HepG2 (cell line): ENCODE results near the gene MKX. TPM values are rescaled to one million over a fixed set of nuclear protein-coding genes. Genes with fewer than 3 reads are reported as not detected.

Source experiments
- ATAC-seq: fragments of 200-7000 bp; cut with Tn5 transposase; 3 replicates; pipeline ENCODE4 v1.9.1; 2020; ENCODE audit warnings: mild to moderate bottlenecking, moderate library complexity
- BruUV-seq: library from RNA; stranded (reverse); fragments of 400-500 nt; replicated peaks from 2 replicates; lab custom pipeline; 2021; lab: Mats Ljungman, UMichigan
- CTCF ChIA-PET: fragments of 300-600 bp; formaldehyde crosslinking; extraction: SDS; loops from one replicate; lab custom pipeline; 2021; ENCODE audit warnings: low total read pairs, inconsistent platforms, low intra/inter-chr PET ratio; lab: Yijun Ruan, JAX
- POLR2A ChIA-PET: fragments of 350-600 bp; sonication (Branson Sonifier 250); formaldehyde crosslinking; loops from one replicate; lab custom pipeline; 2020; ENCODE audit warnings: antibody characterized with exemption, inconsistent platforms; lab: Yijun Ruan, JAX
- DNase-seq: peaks from one replicate; pipeline ENCODE4 v3.0.0-alpha.2; 2015; ENCODE audit warnings: low spot score
- FAIRE-seq: peaks from 3 replicates; lab custom pipeline; 2011; peaks lifted over from hg19 to GRCh38; lab: Jason Lieb, UNC
- H2AFZ ChIP-seq: one replicate; pipeline ENCODE4 v1.6.1; 2011; ENCODE audit warnings: low read length, inconsistent platforms
- H3K27ac ChIP-seq: fragments of 300-600 bp; 3 replicates; pipeline ENCODE4 v1.8.0; 2011; ENCODE audit warnings: mixed run types, mild to moderate bottlenecking, mixed read lengths, low read length, inconsistent platforms; ENCODE audit not compliant: insufficient read depth; ENCODE audit errors: extremely low read length
- H3K27me3 ChIP-seq, 2 experiments: fragments of 200-600 bp in 1 of 2; 2 replicates in 1 of 2; 3 replicates in 1 of 2; pipeline versions ENCODE4 v1.6.0 to v1.8.0; 2011; ENCODE audit warnings: low read length in 2 of 2, mild to moderate bottlenecking in 2 of 2, moderate library complexity in 2 of 2, inconsistent platforms in 1 of 2; ENCODE audit not compliant: insufficient read depth in 2 of 2, control insufficient read depth in 1 of 2
- H3K36me3 ChIP-seq, 2 experiments: fragments of 200-600 bp in 1 of 2; replicated peaks in 1 of 2; 2 replicates in 1 of 2; 3 replicates in 1 of 2; pipeline versions ENCODE4 v1.5.1 to v1.8.0; 2011; ENCODE audit warnings: low read length in 2 of 2, inconsistent platforms in 1 of 2; ENCODE audit not compliant: insufficient read depth in 2 of 2, control insufficient read depth in 1 of 2
- H3K4me1 ChIP-seq: 2 replicates; pipeline ENCODE4 v1.5.1; 2012; ENCODE audit warnings: low read length, inconsistent platforms; ENCODE audit not compliant: insufficient read depth
- H3K4me2 ChIP-seq: 2 replicates; pipeline ENCODE4 v1.6.0; 2011; ENCODE audit warnings: low read depth, low read length, inconsistent platforms
- H3K4me3 ChIP-seq, 3 experiments: fragments of 200-600 bp in 1 of 3; sonication (generic), shearing (Covaris generic) in 1 of 3; replicated peaks in 1 of 3; 2 replicates each; pipeline ENCODE4 v1.5.1; 2011 to 2016; ENCODE audit warnings: low read length in 3 of 3, inconsistent platforms in 2 of 3, low read depth in 2 of 3, mild to moderate bottlenecking in 2 of 3, control low read depth in 1 of 3, mixed read lengths in 1 of 3; ENCODE audit not compliant: insufficient read depth in 1 of 3
- H3K79me2 ChIP-seq: one replicate; pipeline ENCODE4 v1.6.1; 2011; ENCODE audit warnings: low read length, inconsistent platforms; ENCODE audit not compliant: insufficient read depth
- H3K9ac ChIP-seq: 2 replicates; pipeline ENCODE4 v1.6.0; 2011; ENCODE audit warnings: mild to moderate bottlenecking, low read depth, low read length, inconsistent platforms; ENCODE audit not compliant: insufficient read depth
- H3K9me3 ChIP-seq: 2 replicates; pipeline ENCODE4 v1.5.1; 2012; ENCODE audit warnings: mild to moderate bottlenecking, low read length
- H4K20me1 ChIP-seq: 2 replicates; pipeline ENCODE4 v1.6.0; 2011; ENCODE audit warnings: inconsistent platforms, mild to moderate bottlenecking, low read length, moderate library complexity; ENCODE audit not compliant: insufficient read depth
- BORCS8-MEF2B ChIP-seq: sonication (generic); formaldehyde crosslinking; IDR thresholded peaks from 2 replicates; pipeline ENCODE4 v1.8.0; 2022; ENCODE audit warnings: mild to moderate bottlenecking, missing genetic modification reagents
- CCDC6 ChIP-seq: sonication (generic); formaldehyde crosslinking; IDR thresholded peaks from 2 replicates; pipeline ENCODE4 v1.8.1; 2022; ENCODE audit warnings: mild to moderate bottlenecking, missing genetic modification reagents, moderate library complexity
- FOXA3 ChIP-seq: IDR thresholded peaks from 2 replicates; pipeline ENCODE4 v1.6.1; 2016; ENCODE audit warnings: missing genetic modification reagents, missing compliant biosample characterization
- PCBP1 ChIP-seq: fragments of 200-400 bp; formaldehyde crosslinking; IDR thresholded peaks from 2 replicates; pipeline ENCODE4 v1.6.1; 2017; ENCODE audit warnings: mild to moderate bottlenecking, low read depth, low read length, borderline replicate concordance
- POGK ChIP-seq: sonication (generic); formaldehyde crosslinking; conservative IDR thresholded peaks from 2 replicates; pipeline ENCODE4 v1.8.0; 2022; ENCODE audit warnings: mild to moderate bottlenecking, moderate library complexity, missing genetic modification reagents
- RNF219 ChIP-seq: sonication (generic); formaldehyde crosslinking; IDR thresholded peaks from 2 replicates; pipeline ENCODE4 v1.5.0; 2020; ENCODE audit warnings: mild to moderate bottlenecking, missing genetic modification reagents
- YY1 ChIP-seq: IDR thresholded peaks from 2 replicates; pipeline ENCODE4 v1.6.1; 2011; ENCODE audit warnings: low read length, low read depth, moderate library complexity, mild to moderate bottlenecking; ENCODE audit not compliant: insufficient read depth, insufficient replicate concordance
- ZNF20 ChIP-seq: sonication (generic); formaldehyde crosslinking; IDR thresholded peaks from 2 replicates; pipeline ENCODE4 v1.4.0; 2020; ENCODE audit warnings: mild to moderate bottlenecking, moderate library complexity, missing genetic modification reagents
- ZNF713 ChIP-seq: sonication (generic); formaldehyde crosslinking; IDR thresholded peaks from 2 replicates; pipeline ENCODE4 v1.4.0; 2020; ENCODE audit warnings: mild to moderate bottlenecking, missing genetic modification reagents
- ZNF780A ChIP-seq: sonication (generic); formaldehyde crosslinking; IDR thresholded peaks from 2 replicates; pipeline ENCODE4 v1.8.0; 2022; ENCODE audit warnings: mild to moderate bottlenecking, missing genetic modification reagents, moderate library complexity
- WGBS: methylation state at CpG from one replicate; pipeline ENCODE4 v1.1.6; 2017; ENCODE audit warnings: low lambda C conversion rate; 5-methylcytosine and 5-hydroxymethylcytosine counted together
- in situ Hi-C: cut with HindIII; loops from 2 replicates; pipeline ENCODE4 v1.10.0; 2017; ENCODE audit warnings: low pct_unique_long_range_greater_than_20kb; ENCODE audit not compliant: extremely low pct_ligation_motif_present
- intact Hi-C: fragments of 100-400 bp; cut with micrococcal nuclease; formaldehyde crosslinking; loops from one replicate; pipeline ENCODE4 v1.10.0; 2022; ENCODE audit not compliant: unreplicated experiment
- polyA plus RNA-seq, 8 experiments: library from polyadenylated mRNA; depleted of rRNA in 3 of 8; stranded (reverse) in 7 of 8; unstranded in 1 of 8; fragments of >200 nt; fragmentation: Illumina TruSeq in 4 of 8; extraction: Trizol in 4 of 8; gene quantifications; 2 replicates each; pipeline versions ENCODE4 v1.2.1 to v1.2.3, GENCODE V29; 2011 to 2016; ENCODE audit warnings: low read depth in 4 of 8, missing spikeins in 1 of 8, mixed read lengths in 1 of 8; ENCODE audit not compliant: insufficient read depth in 1 of 8
- total RNA-seq, 5 experiments: library from RNA; depleted of rRNA; stranded (reverse); fragments of >200 nt; fragmentation: Illumina TruSeq; extraction: Trizol; gene quantifications; 2 replicates each; pipeline ENCODE4 v1.2.3, GENCODE V29; 2016; ENCODE audit warnings: low read depth in 1 of 5
- TF ChIP-seq, protein P1 (sequence below): sonication (generic); formaldehyde crosslinking; IDR thresholded peaks from 2 replicates; pipeline ENCODE4 v1.5.0; 2020; ENCODE audit warnings: missing genetic modification reagents
- TF ChIP-seq, protein P2 (sequence below): sonication (generic); formaldehyde crosslinking; IDR thresholded peaks from 2 replicates; pipeline ENCODE4 v1.4.0; 2020; ENCODE audit warnings: missing genetic modification reagents, borderline replicate concordance

MKX gene
- total and polyA plus RNA-seq, 2 of the 13 experiments (the other 11 are each of a cell fraction or from before 2014, with no cell fraction given), result not detected

- ATAC-seq (no peak), FAIRE-seq (no peak)
- 54% methylated on average over 14 of the region's 14 CpGs for WGBS
Observed at GRCh38 chr10:27680691-27681605, 64.7 kb downstream of the MKX start.

More at GRCh38 chr10:27680691-27681605, 64.7 kb downstream of the MKX start:
- no peak overlapping the region for H3K4me3 ChIP-seq
- no peaks in the 10 kb centered on the region for H3K9me3 ChIP-seq
- no peaks in the 10 kb centered on the region for H3K79me2 ChIP-seq
- ChIA-PET POLR2A (no interaction called here), CTCF (no interaction called here)
- no peak overlapping the region for H2AFZ ChIP-seq
- no peak overlapping the region for H3K9ac ChIP-seq
- no peaks in the 10 kb centered on the region for H3K4me1 ChIP-seq
- in situ Hi-C loops (no loop called here), intact Hi-C loops (no loop called here)
- TF ChIP-seq, protein P1, sequence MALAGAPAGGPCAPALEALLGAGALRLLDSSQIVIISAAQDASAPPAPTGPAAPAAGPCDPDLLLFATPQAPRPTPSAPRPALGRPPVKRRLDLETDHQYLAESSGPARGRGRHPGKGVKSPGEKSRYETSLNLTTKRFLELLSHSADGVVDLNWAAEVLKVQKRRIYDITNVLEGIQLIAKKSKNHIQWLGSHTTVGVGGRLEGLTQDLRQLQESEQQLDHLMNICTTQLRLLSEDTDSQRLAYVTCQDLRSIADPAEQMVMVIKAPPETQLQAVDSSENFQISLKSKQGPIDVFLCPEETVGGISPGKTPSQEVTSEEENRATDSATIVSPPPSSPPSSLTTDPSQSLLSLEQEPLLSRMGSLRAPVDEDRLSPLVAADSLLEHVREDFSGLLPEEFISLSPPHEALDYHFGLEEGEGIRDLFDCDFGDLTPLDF (CRISPR knock-in tag), result no peak
- TF ChIP-seq POGK, result no peak
- TF ChIP-seq, protein P2, sequence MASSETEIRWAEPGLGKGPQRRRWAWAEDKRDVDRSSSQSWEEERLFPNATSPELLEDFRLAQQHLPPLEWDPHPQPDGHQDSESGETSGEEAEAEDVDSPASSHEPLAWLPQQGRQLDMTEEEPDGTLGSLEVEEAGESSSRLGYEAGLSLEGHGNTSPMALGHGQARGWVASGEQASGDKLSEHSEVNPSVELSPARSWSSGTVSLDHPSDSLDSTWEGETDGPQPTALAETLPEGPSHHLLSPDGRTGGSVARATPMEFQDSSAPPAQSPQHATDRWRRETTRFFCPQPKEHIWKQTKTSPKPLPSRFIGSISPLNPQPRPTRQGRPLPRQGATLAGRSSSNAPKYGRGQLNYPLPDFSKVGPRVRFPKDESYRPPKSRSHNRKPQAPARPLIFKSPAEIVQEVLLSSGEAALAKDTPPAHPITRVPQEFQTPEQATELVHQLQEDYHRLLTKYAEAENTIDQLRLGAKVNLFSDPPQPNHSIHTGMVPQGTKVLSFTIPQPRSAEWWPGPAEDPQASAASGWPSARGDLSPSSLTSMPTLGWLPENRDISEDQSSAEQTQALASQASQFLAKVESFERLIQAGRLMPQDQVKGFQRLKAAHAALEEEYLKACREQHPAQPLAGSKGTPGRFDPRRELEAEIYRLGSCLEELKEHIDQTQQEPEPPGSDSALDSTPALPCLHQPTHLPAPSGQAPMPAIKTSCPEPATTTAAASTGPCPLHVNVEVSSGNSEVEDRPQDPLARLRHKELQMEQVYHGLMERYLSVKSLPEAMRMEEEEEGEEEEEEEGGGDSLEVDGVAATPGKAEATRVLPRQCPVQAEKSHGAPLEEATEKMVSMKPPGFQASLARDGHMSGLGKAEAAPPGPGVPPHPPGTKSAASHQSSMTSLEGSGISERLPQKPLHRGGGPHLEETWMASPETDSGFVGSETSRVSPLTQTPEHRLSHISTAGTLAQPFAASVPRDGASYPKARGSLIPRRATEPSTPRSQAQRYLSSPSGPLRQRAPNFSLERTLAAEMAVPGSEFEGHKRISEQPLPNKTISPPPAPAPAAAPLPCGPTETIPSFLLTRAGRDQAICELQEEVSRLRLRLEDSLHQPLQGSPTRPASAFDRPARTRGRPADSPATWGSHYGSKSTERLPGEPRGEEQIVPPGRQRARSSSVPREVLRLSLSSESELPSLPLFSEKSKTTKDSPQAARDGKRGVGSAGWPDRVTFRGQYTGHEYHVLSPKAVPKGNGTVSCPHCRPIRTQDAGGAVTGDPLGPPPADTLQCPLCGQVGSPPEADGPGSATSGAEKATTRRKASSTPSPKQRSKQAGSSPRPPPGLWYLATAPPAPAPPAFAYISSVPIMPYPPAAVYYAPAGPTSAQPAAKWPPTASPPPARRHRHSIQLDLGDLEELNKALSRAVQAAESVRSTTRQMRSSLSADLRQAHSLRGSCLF (CRISPR knock-in tag), result no peak
- TF ChIP-seq RNF219 (CRISPR knock-in tag), result no peak
- no peak for TF ChIP-seq PCBP1
- TF ChIP-seq CCDC6, result no peak
- TF ChIP-seq ZNF20 (CRISPR knock-in tag), result no peak
- TF ChIP-seq ZNF780A (CRISPR knock-in tag), result no peak
- TF ChIP-seq ZNF713 (CRISPR knock-in tag), result no peak
- no peak for TF ChIP-seq BORCS8-MEF2B
- no peak for TF ChIP-seq FOXA3
- no peak for TF ChIP-seq YY1
- no peak for DNase-seq
- H3K36me3 ChIP-seq, result no peaks in the 10 kb centered on the region
- no peak overlapping the region for H3K27ac ChIP-seq
- H3K4me2 ChIP-seq, result no peak overlapping the region
- BruUV-seq, result no TSS peak
- H4K20me1 ChIP-seq, result no peaks in the 10 kb centered on the region
- no peaks in the 10 kb centered on the region; a peak in 1 of 5 replicates for H3K27me3 ChIP-seq
